Right lobe of liver (tissue), 4 donors: ENCODE results near the gene S1PR5.

ENCODE experiments used
- CTCF ChIP-seq, 4 donors: fragments of 200-600 bp in 3 of 4; fragments of 450-650 bp in 1 of 4; IDR thresholded peaks; one replicate each; pipeline versions ENCODE4 v1.5.1 to v1.8.0; 2016 to 2022; ENCODE audit warnings: antibody characterized with exemption in 4 of 4, mild to moderate bottlenecking in 2 of 4
- POLR2A ChIP-seq: fragments of 450-650 bp; IDR thresholded peaks from one replicate; pipeline ENCODE4 v1.6.1; 2017; ENCODE audit warnings: antibody characterized with exemption, mild to moderate bottlenecking
- donor health status: DM: no; HTN: no; CAD: no.
- donor health status: DM: no; HTN: no; CAD: no.
- donor health status: DM: no; HTN: yes; CAD: no.

DNA sequence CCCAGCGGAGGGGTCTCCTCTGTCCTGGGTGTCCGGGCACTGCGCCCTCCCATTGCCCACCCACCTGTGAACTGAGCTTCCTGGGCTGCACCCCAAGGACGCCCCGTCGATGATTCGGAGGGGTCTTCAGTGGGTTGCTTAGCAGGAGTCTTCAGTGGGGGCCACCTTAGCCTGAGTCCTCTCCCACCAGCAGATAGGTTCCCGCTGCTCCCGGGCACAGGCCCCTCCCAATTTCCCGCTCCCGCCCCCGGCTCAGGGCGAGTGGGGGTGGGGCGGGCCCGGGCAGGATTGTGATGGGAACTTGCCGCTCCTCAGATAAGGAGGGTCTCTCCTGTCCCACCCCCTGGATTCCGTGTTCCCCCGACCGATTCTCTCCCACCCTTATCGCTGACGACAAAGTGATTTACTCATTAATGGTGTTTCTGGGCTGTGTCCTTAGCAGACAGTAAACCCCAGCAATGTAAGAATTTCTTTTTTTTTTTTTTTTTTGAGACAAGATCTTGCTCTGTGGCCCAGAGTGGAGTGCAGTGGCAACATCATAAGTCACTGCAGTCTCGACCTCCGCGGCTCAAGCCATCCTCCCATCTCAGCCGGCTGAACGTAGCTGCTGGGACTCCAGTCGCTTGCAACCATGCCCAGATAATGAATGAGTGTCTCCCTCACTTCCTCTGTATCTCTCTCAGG lies 655 bp upstream of the S1PR5 start:
- no peak for TF ChIP-seq POLR2A
- TF ChIP-seq CTCF (IDR thresholded peaks at IDR 0.05), result no peak
